Liver (tissue), 9 donors: ENCODE measurements around the gene COQ7. TPM values are rescaled to one million over a fixed set of nuclear protein-coding genes. Genes with fewer than 3 reads are reported as not detected.

ENCODE experiments used
- DNase-seq: peaks from one replicate; pipeline ENCODE4 v3.0.0-alpha.2; 2017; ENCODE audit warnings: low spot score
- H3K27ac ChIP-seq, 2 donors: one replicate each; pipeline ENCODE4 v1.7.0; 2013; ENCODE audit warnings: inconsistent platforms in 2 of 2, low read length in 2 of 2, control low read depth in 1 of 2, low read depth in 1 of 2, mild to moderate bottlenecking in 1 of 2
- H3K27me3 ChIP-seq, 4 donors: one replicate each; pipeline versions ENCODE4 v1.6.1 to v1.7.0; 2013; ENCODE audit warnings: low read length in 3 of 4, inconsistent platforms in 1 of 4, mild to moderate bottlenecking in 1 of 4, moderate library complexity in 1 of 4; ENCODE audit not compliant: control insufficient read depth in 4 of 4, insufficient read depth in 4 of 4
- H3K36me3 ChIP-seq, 4 donors: one replicate each; pipeline versions ENCODE4 v1.6.1 to v1.7.0; 2013; ENCODE audit warnings: low read length in 3 of 4, mild to moderate bottlenecking in 3 of 4, low read depth in 1 of 4, moderate library complexity in 1 of 4; ENCODE audit not compliant: control insufficient read depth in 4 of 4, insufficient read depth in 3 of 4
- H3K4me1 ChIP-seq, 4 donors: one replicate each; pipeline versions ENCODE4 v1.6.1 to v1.7.0; 2013; ENCODE audit warnings: low read length in 3 of 4, mild to moderate bottlenecking in 3 of 4, moderate library complexity in 1 of 4; ENCODE audit not compliant: control insufficient read depth in 4 of 4, insufficient read depth in 4 of 4
- H3K4me3 ChIP-seq, 3 donors: one replicate each; pipeline versions ENCODE4 v1.6.1 to v1.7.0; 2013; ENCODE audit warnings: low read length in 3 of 3, control low read depth in 1 of 3, low read depth in 1 of 3, mild to moderate bottlenecking in 1 of 3
- H3K9ac ChIP-seq, 2 donors: one replicate each; pipeline ENCODE4 v1.7.0; 2013; ENCODE audit warnings: low read length in 2 of 2, mild to moderate bottlenecking in 2 of 2, moderate library complexity in 2 of 2, control low read depth in 1 of 2, low read depth in 1 of 2
- H3K9me3 ChIP-seq, 4 donors: one replicate each; pipeline versions ENCODE4 v1.6.1 to v1.7.0; 2013; ENCODE audit warnings: low read length in 3 of 4; ENCODE audit not compliant: control insufficient read depth in 4 of 4
- CTCF ChIP-seq: fragments of 150-350 bp; IDR thresholded peaks from 2 replicates; pipeline ENCODE4 v1.5.1; 2017; ENCODE audit warnings: improper control_type of control experiment, low read depth, low read length; ENCODE audit not compliant: missing input control
- FOXA1 ChIP-seq: IDR thresholded peaks from 2 replicates; pipeline ENCODE4 v1.6.1; 2016; ENCODE audit warnings: antibody characterized with exemption
- FOXA2 ChIP-seq: IDR thresholded peaks from 2 replicates; pipeline ENCODE4 v1.6.1; 2016; ENCODE audit warnings: antibody characterized with exemption
- GABPA ChIP-seq, 2 donors: IDR thresholded peaks in 1 of 2; conservative IDR thresholded peaks in 1 of 2; 2 replicates each; pipeline ENCODE4 v1.6.1; 2016; ENCODE audit warnings: antibody characterized with exemption in 2 of 2, mild to moderate bottlenecking in 1 of 2, moderate library complexity in 1 of 2
- HNF4A ChIP-seq, 2 donors: conservative IDR thresholded peaks; 2 replicates each; pipeline ENCODE4 v1.6.1; 2016; ENCODE audit warnings: antibody characterized with exemption in 2 of 2, mild to moderate bottlenecking in 2 of 2
- HNF4G ChIP-seq: IDR thresholded peaks from 2 replicates; pipeline ENCODE4 v1.6.1; 2016; ENCODE audit warnings: antibody characterized with exemption
- JUND ChIP-seq, 2 donors: IDR thresholded peaks; 2 replicates each; pipeline ENCODE4 v1.6.1; 2016; ENCODE audit warnings: antibody characterized with exemption in 2 of 2
- MAX ChIP-seq: IDR thresholded peaks from 2 replicates; pipeline ENCODE4 v1.6.1; 2016; ENCODE audit warnings: antibody characterized with exemption
- RAD21 ChIP-seq, 2 donors: IDR thresholded peaks; 2 replicates each; pipeline ENCODE4 v1.6.1; 2016; ENCODE audit warnings: antibody characterized with exemption in 2 of 2, mild to moderate bottlenecking in 2 of 2
- RXRA ChIP-seq, 2 donors: IDR thresholded peaks; 2 replicates each; pipeline ENCODE4 v1.6.1; 2017 to 2018; ENCODE audit warnings: antibody characterized with exemption in 2 of 2, mild to moderate bottlenecking in 1 of 2
- SP1 ChIP-seq: IDR thresholded peaks from 2 replicates; pipeline ENCODE4 v1.6.1; 2018; ENCODE audit warnings: antibody characterized with exemption, mild to moderate bottlenecking
- TAF1 ChIP-seq: conservative IDR thresholded peaks from 2 replicates; pipeline ENCODE4 v1.6.1; 2016; ENCODE audit warnings: antibody characterized with exemption, mild to moderate bottlenecking
- YY1 ChIP-seq: IDR thresholded peaks from 2 replicates; pipeline ENCODE4 v1.6.1; 2016; ENCODE audit warnings: antibody characterized with exemption, mild to moderate bottlenecking
- ZBTB33 ChIP-seq: IDR thresholded peaks from 2 replicates; pipeline ENCODE4 v1.6.1; 2016; ENCODE audit warnings: antibody characterized with exemption
- WGBS: extraction: QIAGEN DNeasy Blood & Tissue Kit; methylation state at CpG from one replicate; pipeline ENCODE4 v1.1.7; 2013; 5-methylcytosine and 5-hydroxymethylcytosine counted together
- polyA plus RNA-seq, 2 donors: library from polyadenylated mRNA; stranded (reverse) in 1 of 2; unstranded in 1 of 2; fragments of 200-250 nt in 1 of 2; fragments of >200 nt in 1 of 2; fragmentation: Nextera tagmentation in 1 of 2; extraction: Ambion mirVana in 1 of 2; gene quantifications; one replicate each; pipeline versions ENCODE4 v1.2.1 to v1.2.3, GENCODE V29; 2013 to 2015
- total RNA-seq, 2 donors: library from RNA; depleted of rRNA; stranded (reverse); fragments of >200 nt; gene quantifications; one replicate each; pipeline ENCODE4 v1.2.3, GENCODE V29; 2014
- TF ChIP-seq, protein P1 (sequence below): IDR thresholded peaks from 2 replicates; pipeline ENCODE4 v1.6.1; 2016; ENCODE audit warnings: antibody characterized with exemption, mild to moderate bottlenecking
- TF ChIP-seq, protein P2 (sequence below): IDR thresholded peaks from 2 replicates; pipeline ENCODE4 v1.6.1; 2016; ENCODE audit warnings: antibody characterized with exemption
- donor health status: healthy.
- donor health status: healthy.
- donor health status: healthy.
- donor health status: healthy.
- donor health status: healthy.

COQ7 gene
- total and polyA plus RNA-seq, 4 donors = 5.3 to 10.8 (median 7.2) TPM

DNA sequence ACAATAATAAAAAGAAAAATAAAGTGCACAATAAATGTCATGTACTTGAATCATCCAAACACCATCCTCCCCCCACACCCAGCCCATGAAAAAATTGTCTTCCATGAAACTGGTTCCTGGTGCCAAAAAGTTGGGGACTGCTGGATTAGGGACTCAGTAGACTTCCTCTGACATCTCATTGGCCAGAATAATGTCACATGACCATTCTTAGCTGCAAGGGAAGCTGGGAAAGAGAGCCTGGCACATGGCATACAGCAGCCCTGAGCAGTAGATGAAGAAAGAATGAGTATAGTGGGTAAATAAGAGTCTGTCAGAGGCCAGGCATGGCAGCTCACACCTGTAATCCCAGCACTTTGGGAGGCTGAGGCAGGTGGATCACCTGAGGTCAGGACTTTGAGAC is 58.9 kb downstream of the COQ7 start:
- Histone ChIP-seq H3K9ac (no peak overlapping the region), H3K4me3 (no peak overlapping the region), H3K27me3 (no peaks in the 10 kb centered on the region), H3K36me3 (no peaks in the 10 kb centered on the region), H3K27ac (no peak overlapping the region), H3K9me3 (peaks cover 0 to 3% (median under 1%) of the 10 kb centered on the region in 4 donors), H3K4me1 (peaks cover 5 to 29% (median 14%) of the 10 kb centered on the region in 4 donors)
- TF ChIP-seq, protein P1, sequence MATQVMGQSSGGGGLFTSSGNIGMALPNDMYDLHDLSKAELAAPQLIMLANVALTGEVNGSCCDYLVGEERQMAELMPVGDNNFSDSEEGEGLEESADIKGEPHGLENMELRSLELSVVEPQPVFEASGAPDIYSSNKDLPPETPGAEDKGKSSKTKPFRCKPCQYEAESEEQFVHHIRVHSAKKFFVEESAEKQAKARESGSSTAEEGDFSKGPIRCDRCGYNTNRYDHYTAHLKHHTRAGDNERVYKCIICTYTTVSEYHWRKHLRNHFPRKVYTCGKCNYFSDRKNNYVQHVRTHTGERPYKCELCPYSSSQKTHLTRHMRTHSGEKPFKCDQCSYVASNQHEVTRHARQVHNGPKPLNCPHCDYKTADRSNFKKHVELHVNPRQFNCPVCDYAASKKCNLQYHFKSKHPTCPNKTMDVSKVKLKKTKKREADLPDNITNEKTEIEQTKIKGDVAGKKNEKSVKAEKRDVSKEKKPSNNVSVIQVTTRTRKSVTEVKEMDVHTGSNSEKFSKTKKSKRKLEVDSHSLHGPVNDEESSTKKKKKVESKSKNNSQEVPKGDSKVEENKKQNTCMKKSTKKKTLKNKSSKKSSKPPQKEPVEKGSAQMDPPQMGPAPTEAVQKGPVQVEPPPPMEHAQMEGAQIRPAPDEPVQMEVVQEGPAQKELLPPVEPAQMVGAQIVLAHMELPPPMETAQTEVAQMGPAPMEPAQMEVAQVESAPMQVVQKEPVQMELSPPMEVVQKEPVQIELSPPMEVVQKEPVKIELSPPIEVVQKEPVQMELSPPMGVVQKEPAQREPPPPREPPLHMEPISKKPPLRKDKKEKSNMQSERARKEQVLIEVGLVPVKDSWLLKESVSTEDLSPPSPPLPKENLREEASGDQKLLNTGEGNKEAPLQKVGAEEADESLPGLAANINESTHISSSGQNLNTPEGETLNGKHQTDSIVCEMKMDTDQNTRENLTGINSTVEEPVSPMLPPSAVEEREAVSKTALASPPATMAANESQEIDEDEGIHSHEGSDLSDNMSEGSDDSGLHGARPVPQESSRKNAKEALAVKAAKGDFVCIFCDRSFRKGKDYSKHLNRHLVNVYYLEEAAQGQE = no peak
- TF ChIP-seq JUND (IDR thresholded peaks at IDR 0.05) (no peak), FOXA1 (no peak), TAF1 (no peak), FOXA2 (no peak), GABPA (IDR thresholded peaks at IDR 0.05 in 1 of 2, conservative IDR thresholded peaks at IDR 0.05 in 1 of 2) (no peak), SP1 (no peak), MAX (no peak), RAD21 (IDR thresholded peaks at IDR 0.05) (no peak), CTCF (no peak)
- TF ChIP-seq, protein P2, sequence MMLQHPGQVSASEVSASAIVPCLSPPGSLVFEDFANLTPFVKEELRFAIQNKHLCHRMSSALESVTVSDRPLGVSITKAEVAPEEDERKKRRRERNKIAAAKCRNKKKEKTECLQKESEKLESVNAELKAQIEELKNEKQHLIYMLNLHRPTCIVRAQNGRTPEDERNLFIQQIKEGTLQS = no peak
- DNase-seq = no peak

- H3K9me3 ChIP-seq = peaks cover 0 to 3% (median under 1%) of the 10 kb centered on the region in 4 donors
- H3K27me3 ChIP-seq = no peaks in the 10 kb centered on the region
- H3K9ac ChIP-seq = no peak overlapping the region
- DNase-seq = no peak
- H3K4me1 ChIP-seq = peaks cover 5 to 35% (median 23%) of the 10 kb centered on the region in 4 donors
- WGBS = 82% methylated on average over 3 of the region's 3 CpGs
- no peak for TF ChIP-seq JUND (IDR thresholded peaks at IDR 0.05)
- no peak for TF ChIP-seq ZBTB33
- TF ChIP-seq SP1 = no peak
- no peak for TF ChIP-seq HNF4A (conservative IDR thresholded peaks at IDR 0.05)
- TF ChIP-seq GABPA (IDR thresholded peaks at IDR 0.05 in 1 of 2, conservative IDR thresholded peaks at IDR 0.05 in 1 of 2) = no peak
- no peak for TF ChIP-seq FOXA1
- no peak for TF ChIP-seq FOXA2
- TF ChIP-seq, protein P1 = no peak
- TF ChIP-seq, protein P2 = no peak
- TF ChIP-seq HNF4G = no peak
- no peak for TF ChIP-seq MAX
- TF ChIP-seq YY1 = no peak
- no peak for TF ChIP-seq RXRA (IDR thresholded peaks at IDR 0.05)
- H3K4me3 ChIP-seq = no peak overlapping the region
- H3K36me3 ChIP-seq = no peaks in the 10 kb centered on the region
- no peak overlapping the region for H3K27ac ChIP-seq
Measured at GRCh38 chr16:19127205-19127604, 59.8 kb downstream of the COQ7 start.
